Thoracic aorta (tissue), 2 donors: ENCODE results near the gene RUFY3. TPM values are rescaled to one million over a fixed set of nuclear protein-coding genes. Genes with fewer than 3 reads are reported as not detected.

Experiments
- ATAC-seq: fragments of 150-250 bp; one replicate; pipeline ENCODE4 v1.8.0; 2017; ENCODE audit warnings: low read depth; ENCODE audit not compliant: insufficient number of reproducible peaks, low FRiP score
- DNase-seq: peaks from one replicate; pipeline ENCODE4 v3.0.0-alpha.2; 2020; ENCODE audit warnings: low spot score
- H3K27ac ChIP-seq, 2 donors: fragments of 200-600 bp; sonication (generic); 1 replicate in 1 of 2; 2 replicates in 1 of 2; pipeline ENCODE4 v1.5.1; 2016; ENCODE audit warnings: mild to moderate bottlenecking in 2 of 2, moderate library complexity in 2 of 2
- H3K27me3 ChIP-seq: fragments of 200-600 bp; sonication (generic); replicated peaks from 2 replicates; pipeline ENCODE4 v1.6.0; 2016; ENCODE audit warnings: mild to moderate bottlenecking; ENCODE audit not compliant: insufficient read depth
- H3K36me3 ChIP-seq: fragments of 200-600 bp; sonication (generic); one replicate; pipeline ENCODE4 v1.5.1; 2016
- H3K4me1 ChIP-seq, 2 donors: fragments of 200-600 bp; sonication (generic); 1 replicate in 1 of 2; 2 replicates in 1 of 2; pipeline versions ENCODE4 v1.5.1 to v1.6.0; 2016; ENCODE audit warnings: low read depth in 2 of 2, mild to moderate bottlenecking in 1 of 2; ENCODE audit not compliant: control insufficient read depth in 1 of 2
- H3K4me3 ChIP-seq: fragments of 200-600 bp; sonication (generic); 2 replicates; pipeline ENCODE4 v1.5.1; 2016; ENCODE audit warnings: mild to moderate bottlenecking
- H3K9me3 ChIP-seq: fragments of 200-600 bp; sonication (generic); 2 replicates; pipeline ENCODE4 v1.5.1; 2016
- CTCF ChIP-seq: fragments of 200-600 bp; sonication (generic); IDR thresholded peaks from one replicate; pipeline ENCODE4 v1.5.1; 2019; ENCODE audit warnings: antibody characterized with exemption
- total RNA-seq, 2 donors: library from RNA; depleted of rRNA; stranded (reverse); fragments of >200 nt; gene quantifications; one replicate each; pipeline versions ENCODE4 v1.1.0 to v1.2.3, GENCODE V29; 2016

Gene RUFY3
- total RNA-seq, 2 donors from 2014 or later: 72.7 to 100.0 TPM

GRCh38 chr4:70703619-70704214, 18.0 kb upstream of the RUFY3 start:
- ATAC-seq: no peak
- TF ChIP-seq CTCF: no peak
- Histone ChIP-seq H3K27ac (peak overlapping the region; percentile 94 to 97), H3K9me3 (no peaks in the 10 kb centered on the region), H3K4me3 (peak overlapping the region; percentile 92), H3K4me1 (peaks cover 10 to 15% of the 10 kb centered on the region in 2 donors), H3K27me3 (no peaks in the 10 kb centered on the region), H3K36me3 (no peaks in the 10 kb centered on the region)
- no peak for DNase-seq

- peak; percentile 33 for TF ChIP-seq CTCF
- Histone ChIP-seq H3K27ac (peak overlapping the region; percentile 94 to 97), H3K9me3 (no peaks in the 10 kb centered on the region), H3K27me3 (no peaks in the 10 kb centered on the region), H3K4me1 (peaks cover 10 to 15% of the 10 kb centered on the region in 2 donors), H3K4me3 (peak overlapping the region; percentile 92), H3K36me3 (no peaks in the 10 kb centered on the region)
- ATAC-seq (peak; percentile 86), DNase-seq (no peak)
Measured at GRCh38 chr4:70704215-70704930, 17.4 kb upstream of the RUFY3 start.

- DNase-seq (no peak), ATAC-seq (peak; percentile 42)
- Histone ChIP-seq H3K27me3 (no peaks in the 10 kb centered on the region), H3K4me1 (peaks cover 10 to 15% of the 10 kb centered on the region in 2 donors), H3K36me3 (no peaks in the 10 kb centered on the region), H3K9me3 (no peaks in the 10 kb centered on the region), H3K4me3 (peak overlapping the region; percentile 92), H3K27ac (peak overlapping the region; percentile 94 to 97)
- TF ChIP-seq CTCF: no peak
Measured at GRCh38 chr4:70704931-70705182, 16.9 kb upstream of the RUFY3 start.

- Histone ChIP-seq H3K27me3 (no peaks in the 10 kb centered on the region), H3K4me3 (peak overlapping the region; percentile 92), H3K36me3 (no peaks in the 10 kb centered on the region), H3K27ac (peak overlapping the region; percentile 94 to 97), H3K9me3 (no peaks in the 10 kb centered on the region), H3K4me1 (peaks cover 10 to 15% of the 10 kb centered on the region in 2 donors)
- peak; percentile 22 for TF ChIP-seq CTCF
- ATAC-seq (peak; percentile 48), DNase-seq (peak; percentile 38)
Measured at GRCh38 chr4:70705183-70706043, 16.4 kb upstream of the RUFY3 start.

GRCh38 chr4:70706044-70706461, 15.7 kb upstream of the RUFY3 start:
- peak overlapping the region; percentile 94 to 97 for H3K27ac ChIP-seq
- peaks cover 10 to 15% of the 10 kb centered on the region in 2 donors for H3K4me1 ChIP-seq
- ATAC-seq (no peak), DNase-seq (no peak)
- H3K27me3 ChIP-seq: no peaks in the 10 kb centered on the region
- H3K4me3 ChIP-seq: peak overlapping the region; percentile 92
- no peak for TF ChIP-seq CTCF
- no peaks in the 10 kb centered on the region for H3K9me3 ChIP-seq
- no peaks in the 10 kb centered on the region for H3K36me3 ChIP-seq
